NCI-H2081 treated with DMSO at 0.1 percent for 48 hours (cell line): ENCODE results near the gene ZFYVE26.
"Not testable (repeated sequence)": the region's sequence is repeated elsewhere in the genome, so short reads cannot be mapped to it uniquely, and the experiment has no call there.

ENCODE experiments used
- DNase-seq: peaks from one replicate; lab custom pipeline; 2025; lab: John Stamatoyannopoulos, UW

The ZFYVE26 gene

DNA sequence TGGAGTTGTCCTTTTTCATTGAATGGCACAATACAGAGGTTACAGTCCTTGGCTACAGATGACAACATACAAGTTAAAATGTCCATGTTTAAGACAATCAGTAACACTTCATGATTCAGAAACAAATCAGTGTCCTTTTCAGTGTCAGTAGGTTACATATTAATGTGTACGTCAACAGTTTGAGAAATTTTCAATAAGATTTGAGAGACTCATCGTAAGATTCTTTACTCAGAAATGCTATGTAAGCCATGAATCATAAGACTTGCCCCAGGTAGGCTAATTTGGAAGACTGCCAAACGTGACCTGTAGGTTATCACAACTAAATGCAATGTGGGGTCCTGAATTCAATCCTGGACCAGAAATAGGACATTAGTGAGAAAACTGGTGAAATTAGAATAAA is 111.2 kb downstream of the ZFYVE26 start:
- DNase-seq, result no peak

DNA sequence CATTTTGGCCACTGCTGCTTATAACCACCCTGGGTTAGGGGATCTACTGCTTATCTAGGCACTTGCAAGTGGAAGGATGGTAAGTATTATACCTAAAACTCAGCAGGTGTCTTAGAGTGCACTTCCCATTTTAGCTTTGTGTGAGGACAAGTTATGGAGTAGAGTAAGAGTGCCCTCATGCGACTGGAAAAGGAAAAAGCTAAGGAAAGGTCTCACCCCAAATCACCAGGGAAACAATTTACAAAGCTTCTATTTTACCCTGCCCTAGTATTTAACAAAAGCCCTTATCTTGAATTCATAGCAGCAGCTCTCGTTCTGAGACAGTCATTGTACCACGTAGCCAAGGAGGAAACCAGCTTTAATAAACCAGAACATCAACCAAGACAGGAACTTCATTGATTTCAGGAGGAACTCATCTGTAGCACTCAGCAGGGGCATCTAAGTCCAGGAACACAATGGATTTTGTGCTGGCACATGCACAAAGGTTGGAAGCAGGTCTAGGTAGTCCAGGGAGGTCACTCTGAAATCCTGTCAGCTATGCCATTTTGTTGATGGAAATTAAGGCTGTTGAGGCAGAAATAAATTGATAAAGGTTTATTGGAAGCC is 111.8 kb downstream of the ZFYVE26 start:
- DNase-seq, result peak; percentile 31

DNA sequence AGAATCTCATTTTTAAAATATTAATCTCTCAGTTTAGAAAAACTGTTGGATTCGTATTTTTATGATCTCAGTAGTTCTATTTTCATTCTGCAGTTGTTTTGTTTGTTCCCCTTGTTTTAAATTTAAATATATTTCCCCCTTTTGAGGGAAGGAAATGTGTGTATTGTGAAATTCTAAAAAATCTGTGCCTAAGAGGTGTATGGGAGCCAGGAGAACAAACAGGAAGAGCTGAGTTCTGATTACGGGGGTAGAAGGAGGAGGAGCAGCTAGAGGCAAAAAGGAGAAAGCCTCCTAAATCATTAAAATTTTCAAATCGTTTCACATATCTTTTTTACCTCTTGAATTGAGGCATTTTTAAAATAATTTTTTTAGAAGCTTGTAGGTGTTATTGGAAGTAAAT is 112.4 kb downstream of the ZFYVE26 start:
- DNase-seq, result no peak

DNA sequence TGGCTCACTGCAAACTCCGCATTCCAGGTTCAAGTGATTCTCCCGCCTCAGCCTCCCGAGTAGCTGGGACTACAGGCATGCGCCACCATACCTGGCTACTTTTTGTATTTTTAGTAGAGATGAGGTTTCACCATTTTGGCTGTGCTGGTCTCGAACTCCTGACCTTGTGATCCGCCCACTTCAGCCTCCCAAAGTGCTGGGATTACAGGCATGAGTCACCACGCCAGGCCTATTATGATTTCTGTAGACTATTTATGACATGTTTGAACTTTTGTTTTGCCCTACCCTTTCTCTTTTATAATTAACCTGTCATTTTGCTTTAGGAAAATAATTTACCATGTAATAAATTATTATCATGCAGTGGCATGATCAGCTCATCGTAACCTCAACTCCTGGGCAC is 114.9 kb downstream of the ZFYVE26 start, which contains the start of gene RDH12:
Gene RDH12, plus strand, starts transcription at position 395 of the 400 bp plus-strand sequence. CDS start 20,757 bp downstream, outside the sequence.
- not testable (repeated sequence) for DNase-seq

DNA sequence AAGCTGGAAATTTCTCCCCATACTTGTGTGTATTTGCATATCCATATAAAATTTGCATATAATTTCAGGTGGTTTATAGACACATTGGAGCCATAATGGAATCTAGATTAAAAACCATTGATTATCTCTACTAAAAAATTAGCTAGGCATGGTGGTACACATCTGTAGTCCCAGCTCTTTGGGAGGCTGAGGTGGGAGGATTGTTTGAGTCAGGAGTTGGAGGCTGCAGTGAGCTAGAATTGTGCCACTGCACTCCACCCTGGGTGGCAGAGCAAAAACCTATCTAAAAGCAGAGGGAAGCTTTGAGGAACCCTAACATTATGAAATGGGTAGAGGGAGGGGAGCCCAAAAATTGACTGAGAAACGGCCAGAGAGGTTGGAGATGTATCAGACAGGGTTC is 118.2 kb downstream of the ZFYVE26 start:
- no peak for DNase-seq

DNA sequence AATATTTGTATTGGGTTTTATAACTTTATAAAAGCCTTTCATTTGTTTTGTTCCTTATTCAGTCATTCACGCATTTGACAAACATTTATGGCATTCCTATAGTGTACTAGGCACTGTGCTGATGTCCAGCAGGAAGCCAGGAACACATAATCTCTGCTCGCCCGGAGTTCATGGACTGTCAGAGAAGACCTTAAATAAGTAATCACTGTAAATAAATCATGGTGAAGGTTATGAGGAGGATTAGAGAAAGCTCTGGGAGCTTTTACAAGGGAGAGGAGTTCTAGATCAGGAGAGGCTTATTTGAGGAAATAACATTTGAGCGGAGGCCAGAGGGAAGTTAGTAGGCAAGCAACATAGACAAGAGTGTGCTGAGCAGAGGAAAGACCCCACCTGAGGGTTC is 119.4 kb downstream of the ZFYVE26 start:
- no peak for DNase-seq
